ENCODE data around the gene ATP10D.

Gene ATP10D

GRCh38 chr4:47577779-47578553, 92.9 kb downstream of the ATP10D start:
- DNase-seq (ENCODE audit: low read depth in 2 of 2, low spot score in 1 of 2), result no peak

GRCh38 chr4:47579235-47579634, 94.2 kb downstream of the ATP10D start:
- DNase-seq (ENCODE audit: low read depth in 2 of 2, low spot score in 1 of 2), result no peak

- DNase-seq (ENCODE audit: low read depth in 2 of 2, low spot score in 1 of 2), result no peak
Measured at GRCh38 chr4:47590325-47590724, 105.2 kb downstream of the ATP10D start.

GRCh38 chr4:47597696-47598095, 112.6 kb downstream of the ATP10D start:
- DNase-seq (ENCODE audit: low read depth in 2 of 2, low spot score in 1 of 2), result no peak

GRCh38 chr4:47598320-47598719, 113.2 kb downstream of the ATP10D start:
- no peak for DNase-seq (ENCODE audit: low read depth in 2 of 2, low spot score in 1 of 2)

- DNase-seq (ENCODE audit: low read depth in 2 of 2, low spot score in 1 of 2), result no peak
Measured at GRCh38 chr4:47598896-47599295, 113.8 kb downstream of the ATP10D start.

GRCh38 chr4:47606482-47606881, 121.4 kb downstream of the ATP10D start:
- DNase-seq (ENCODE audit: low read depth in 2 of 2, low spot score in 1 of 2), result no peak

- no peak for DNase-seq (ENCODE audit: low read depth in 2 of 2, low spot score in 1 of 2)
Measured at GRCh38 chr4:47612116-47613023, 127.3 kb downstream of the ATP10D start.

GRCh38 chr4:47615385-47615784, 130.3 kb downstream of the ATP10D start:
- no peak for DNase-seq (ENCODE audit: low read depth in 2 of 2, low spot score in 1 of 2)

- DNase-seq (ENCODE audit: low read depth in 2 of 2, low spot score in 1 of 2), result no peak
Measured at GRCh38 chr4:47617607-47618006, 132.5 kb downstream of the ATP10D start.

- no peak for DNase-seq (ENCODE audit: low read depth in 2 of 2, low spot score in 1 of 2)
Measured at GRCh38 chr4:47619691-47620090, 134.6 kb downstream of the ATP10D start.

- no peak for DNase-seq (ENCODE audit: low read depth in 2 of 2, low spot score in 1 of 2)
Measured at GRCh38 chr4:47621181-47621580, 136.1 kb downstream of the ATP10D start.

GRCh38 chr4:47624031-47624441, 139.0 kb downstream of the ATP10D start:
- no peak for DNase-seq (ENCODE audit: low read depth in 2 of 2, low spot score in 1 of 2)

GRCh38 chr4:47631161-47631560, 146.1 kb downstream of the ATP10D start:
- no peak for DNase-seq (ENCODE audit: low read depth in 2 of 2, low spot score in 1 of 2)

- no peak for DNase-seq (ENCODE audit: low read depth in 2 of 2, low spot score in 1 of 2)
Measured at GRCh38 chr4:47639531-47639930, 154.5 kb downstream of the ATP10D start.

GRCh38 chr4:47640911-47641310, 155.8 kb downstream of the ATP10D start:
- no peak for DNase-seq (ENCODE audit: low read depth in 2 of 2, low spot score in 1 of 2)

- DNase-seq (ENCODE audit: low read depth in 2 of 2, low spot score in 1 of 2), result no peak
Measured at GRCh38 chr4:47641755-47642154, 156.7 kb downstream of the ATP10D start.

GRCh38 chr4:47642191-47642830, 157.2 kb downstream of the ATP10D start:
- DNase-seq (ENCODE audit: low read depth in 2 of 2, low spot score in 1 of 2), result no peak

Measured in stimulated activated CD8-positive, alpha-beta memory T cell treated with anti-CD3 and anti-CD28 coated beads, Interleukin-4, amount 100 ng/mL, for 4 hours (primary cell).